H1 (cell line): ENCODE data around the gene CUEDC1. TPM values are rescaled to one million over a fixed set of nuclear protein-coding genes. Genes with fewer than 3 reads are reported as not detected.

Experiments used
- CTCF ChIA-PET: fragments of 300-600 bp; sonication (Branson Sonifier 250); formaldehyde crosslinking; loops from one replicate; lab custom pipeline; 2021; ENCODE audit not compliant: partially characterized antibody; lab: Charles Lee
- POLR2A ChIA-PET: fragments of 300-600 bp; sonication (Branson Sonifier 250); formaldehyde crosslinking; loops from one replicate; lab custom pipeline; 2021; ENCODE audit warnings: inconsistent platforms; ENCODE audit not compliant: partially characterized antibody; lab: Charles Lee
- DNase-seq, 2 experiments: peaks; one replicate each; pipeline versions ENCODE4 v3.0.0 to v3.0.0-alpha.2; 2010 to 2022; ENCODE audit warnings: low spot score in 2 of 2, low read depth in 1 of 2, mixed read lengths in 1 of 2
- FAIRE-seq: peaks from 2 replicates; lab custom pipeline; 2011; peaks lifted over from hg19 to GRCh38; lab: Jason Lieb, UNC
- H2AFZ ChIP-seq: 2 replicates; pipeline ENCODE4 v1.8.1; 2012; ENCODE audit warnings: low read length, inconsistent platforms
- H2AK5ac ChIP-seq: 2 replicates; pipeline ENCODE4 v1.6.1; 2013; ENCODE audit warnings: low read depth, low read length
- H2BK120ac ChIP-seq: replicated peaks from 2 replicates; pipeline ENCODE3; 2013; ENCODE audit warnings: low read depth, low read length, inconsistent platforms
- H2BK12ac ChIP-seq: 2 replicates; pipeline ENCODE4 v1.6.1; 2013; ENCODE audit warnings: low read depth, low read length
- H2BK15ac ChIP-seq: 2 replicates; pipeline ENCODE4 v1.6.1; 2013; ENCODE audit warnings: low read length
- H2BK20ac ChIP-seq: 2 replicates; pipeline ENCODE4 v1.6.1; 2013; ENCODE audit warnings: low read length
- H2BK5ac ChIP-seq: 2 replicates; pipeline ENCODE4 v1.6.1; 2013; ENCODE audit warnings: low read depth, low read length
- H3K14ac ChIP-seq: 2 replicates; pipeline ENCODE4 v1.6.1; 2013; ENCODE audit warnings: inconsistent platforms; ENCODE audit not compliant: insufficient read length
- H3K18ac ChIP-seq: 2 replicates; pipeline ENCODE4 v1.6.1; 2013; ENCODE audit warnings: low read length; ENCODE audit errors: extremely low read depth
- H3K23ac ChIP-seq: 2 replicates; pipeline ENCODE4 v1.6.1; 2013; ENCODE audit warnings: inconsistent platforms; ENCODE audit not compliant: insufficient read length
- H3K23me2 ChIP-seq: 2 replicates; pipeline ENCODE4 v1.6.1; 2013; ENCODE audit warnings: low read depth, low read length
- H3K27ac ChIP-seq: 2 replicates; pipeline ENCODE4 v1.6.1; 2011; ENCODE audit warnings: low read depth, low read length, inconsistent platforms
- H3K27me3 ChIP-seq, 4 experiments: replicated peaks in 1 of 4; 1 replicate in 1 of 4; 2 replicates in 3 of 4; pipeline versions ENCODE4 v1.6.1 to v1.8.1; 2011 to 2013; ENCODE audit warnings: low read length in 3 of 4, mild to moderate bottlenecking in 3 of 4, inconsistent platforms in 2 of 4, mixed read lengths in 2 of 4, moderate library complexity in 1 of 4; ENCODE audit not compliant: control insufficient read depth in 3 of 4, insufficient read depth in 3 of 4; ENCODE audit errors: extremely low read depth in 1 of 4
- H3K36me3 ChIP-seq, 4 experiments: 2 replicates each; pipeline versions ENCODE4 v1.6.1 to v1.8.1; 2011 to 2013; ENCODE audit warnings: mild to moderate bottlenecking in 4 of 4, low read length in 3 of 4, moderate library complexity in 2 of 4, control low read depth in 1 of 4, inconsistent platforms in 1 of 4; ENCODE audit not compliant: insufficient read depth in 4 of 4, control insufficient read depth in 2 of 4
- H3K4ac ChIP-seq: replicated peaks from 2 replicates; pipeline ENCODE3; 2013; ENCODE audit warnings: low read length, low read depth, mixed read lengths, inconsistent platforms; ENCODE audit not compliant: insufficient read length
- H3K4me1 ChIP-seq, 4 experiments: replicated peaks in 1 of 4; 1 replicate in 1 of 4; 2 replicates in 3 of 4; pipeline versions ENCODE4 v1.6.1 to v1.8.1; 2011 to 2013; ENCODE audit warnings: low read length in 3 of 4, inconsistent platforms in 2 of 4, mixed read lengths in 1 of 4; ENCODE audit not compliant: insufficient read depth in 4 of 4, control insufficient read depth in 3 of 4
- H3K4me2 ChIP-seq, 2 experiments: 2 replicates each; pipeline versions ENCODE4 v1.6.1 to v1.8.1; 2011 to 2013; ENCODE audit warnings: low read depth in 2 of 2, low read length in 2 of 2, control low read depth in 1 of 2, inconsistent platforms in 1 of 2, mild to moderate bottlenecking in 1 of 2; ENCODE audit not compliant: insufficient read depth in 1 of 2
- H3K4me3 ChIP-seq, 4 experiments: fragments of 200-600, 300-600 bp in 1 of 4; sonication (generic), shearing (Covaris generic), sonication (Bioruptor Twin) in 1 of 4; 2 replicates each; pipeline versions ENCODE4 v1.5.1 to v1.8.1; 2011 to 2016; ENCODE audit warnings: low read length in 4 of 4, low read depth in 3 of 4, control low read depth in 2 of 4, inconsistent platforms in 2 of 4, mild to moderate bottlenecking in 2 of 4, mixed read lengths in 1 of 4, moderate library complexity in 1 of 4; ENCODE audit not compliant: insufficient read depth in 2 of 4; ENCODE audit errors: extremely low read depth in 1 of 4
- H3K56ac ChIP-seq: replicated peaks from 2 replicates; pipeline ENCODE3; 2013; ENCODE audit warnings: low read depth, mild to moderate bottlenecking, mixed read lengths, low read length, inconsistent platforms; ENCODE audit not compliant: insufficient read length
- H3K79me1 ChIP-seq: 2 replicates; pipeline ENCODE4 v1.6.1; 2013; ENCODE audit warnings: low read depth, low read length, control low read depth
- H3K79me2 ChIP-seq, 2 experiments: 2 replicates each; pipeline versions ENCODE4 v1.6.1 to v1.8.1; 2012 to 2013; ENCODE audit warnings: low read length in 2 of 2, mild to moderate bottlenecking in 2 of 2, inconsistent platforms in 1 of 2; ENCODE audit not compliant: insufficient read depth in 2 of 2, control insufficient read depth in 1 of 2
- H3K9ac ChIP-seq, 4 experiments: replicated peaks in 1 of 4; 1 replicate in 1 of 4; 2 replicates in 3 of 4; pipeline versions ENCODE4 v1.6.1 to v1.8.1; 2011 to 2013; ENCODE audit warnings: low read depth in 3 of 4, low read length in 3 of 4, control low read depth in 2 of 4, mild to moderate bottlenecking in 2 of 4, moderate library complexity in 2 of 4, inconsistent platforms in 1 of 4; ENCODE audit errors: extremely low read depth in 1 of 4
- H3K9me3 ChIP-seq, 2 experiments: 2 replicates each; pipeline versions ENCODE4 v1.6.1 to v1.8.1; 2012 to 2013; ENCODE audit warnings: mild to moderate bottlenecking in 2 of 2, moderate library complexity in 2 of 2, control low read depth in 1 of 2, inconsistent platforms in 1 of 2, low read depth in 1 of 2, low read length in 1 of 2, mixed read lengths in 1 of 2; ENCODE audit not compliant: insufficient read depth in 2 of 2
- H4K20me1 ChIP-seq, 2 experiments: replicated peaks in 1 of 2; 2 replicates each; pipeline versions ENCODE3 to v1.8.1; 2011 to 2013; ENCODE audit warnings: inconsistent platforms in 2 of 2, low read length in 2 of 2, mild to moderate bottlenecking in 1 of 2; ENCODE audit not compliant: insufficient read depth in 2 of 2, control insufficient read depth in 1 of 2
- H4K5ac ChIP-seq: 2 replicates; pipeline ENCODE4 v1.6.1; 2013; ENCODE audit warnings: low read length, low read depth, mixed read lengths, inconsistent platforms; ENCODE audit not compliant: insufficient read length
- H4K8ac ChIP-seq: 2 replicates; pipeline ENCODE4 v1.8.0; 2013; ENCODE audit warnings: mild to moderate bottlenecking, moderate library complexity, low read length, inconsistent platforms; ENCODE audit not compliant: insufficient read depth; ENCODE audit errors: extremely low read depth
- H4K91ac ChIP-seq: replicated peaks from 2 replicates; pipeline ENCODE3; 2013; ENCODE audit warnings: low read length, mixed read lengths, inconsistent platforms; ENCODE audit not compliant: insufficient read length
- FOSL1 ChIP-seq: IDR thresholded peaks from 2 replicates; pipeline ENCODE4 v1.6.1; 2011; ENCODE audit warnings: mild to moderate bottlenecking, low read depth, low read length, moderate library complexity; ENCODE audit not compliant: insufficient read depth
- POU5F1 ChIP-seq: IDR thresholded peaks from 2 replicates; pipeline ENCODE4 v1.6.1; 2011; ENCODE audit warnings: low read depth, mild to moderate bottlenecking, low read length, moderate library complexity
- RBBP5 ChIP-seq: IDR thresholded peaks from 2 replicates; pipeline ENCODE4 v1.7.1; 2012; ENCODE audit warnings: low read depth, mild to moderate bottlenecking, inconsistent platforms, low read length, moderate library complexity, borderline replicate concordance
- SP2 ChIP-seq: IDR thresholded peaks from 2 replicates; pipeline ENCODE4 v1.6.1; 2012; ENCODE audit warnings: mild to moderate bottlenecking, low read length, inconsistent platforms
- WGBS, 2 experiments: shearing (Covaris generic) in 1 of 2; methylation state at CpG; one replicate each; pipeline versions ENCODE4 v1.1.6 to v1.1.7; 2013 to 2015; ENCODE audit warnings: low lambda C conversion rate in 2 of 2, mixed read lengths in 2 of 2, inconsistent platforms in 1 of 2, low coverage in 1 of 2, missing lambda C conversion rate in 1 of 2; ENCODE audit not compliant: insufficient replicate concordance in 2 of 2, insufficient coverage in 1 of 2, insufficient read length in 1 of 2; ENCODE audit errors: extremely low coverage in 1 of 2, missing lambda C conversion rate in 1 of 2; 5-methylcytosine and 5-hydroxymethylcytosine counted together
- polyA plus RNA-seq, 7 experiments: library from polyadenylated mRNA; depleted of rRNA in 3 of 7; stranded (reverse) in 5 of 7; unstranded in 2 of 7; fragments of >200 nt in 5 of 7; fragments of 200-250 nt in 2 of 7; gene quantifications; 1 replicate in 5 of 7; 2 replicates in 1 of 7; 4 replicates in 1 of 7; pipeline versions ENCODE4 v1.2.1 to v1.2.3, GENCODE V29; 2011 to 2013; ENCODE audit warnings: missing spikeins in 2 of 7, mixed read lengths in 2 of 7
- total RNA-seq: library from RNA; stranded (reverse); fragmentation: NEBNext Ultra II Directional; extraction: Animal tissue kit (Norgen Biotek cat#: 25700); gene quantifications from 2 replicates; pipeline ENCODE4 v1.2.1, GENCODE V29; 2021
- TF ChIP-seq, protein P1 (sequence below): IDR thresholded peaks from 2 replicates; pipeline ENCODE4 v1.6.1; 2012; ENCODE audit warnings: inconsistent platforms

The CUEDC1 gene
- total and polyA plus RNA-seq, 2 of the 8 experiments (the other 6 are each of a cell fraction or from before 2014, with no cell fraction given) = 4.0 to 10.7 TPM

DNA sequence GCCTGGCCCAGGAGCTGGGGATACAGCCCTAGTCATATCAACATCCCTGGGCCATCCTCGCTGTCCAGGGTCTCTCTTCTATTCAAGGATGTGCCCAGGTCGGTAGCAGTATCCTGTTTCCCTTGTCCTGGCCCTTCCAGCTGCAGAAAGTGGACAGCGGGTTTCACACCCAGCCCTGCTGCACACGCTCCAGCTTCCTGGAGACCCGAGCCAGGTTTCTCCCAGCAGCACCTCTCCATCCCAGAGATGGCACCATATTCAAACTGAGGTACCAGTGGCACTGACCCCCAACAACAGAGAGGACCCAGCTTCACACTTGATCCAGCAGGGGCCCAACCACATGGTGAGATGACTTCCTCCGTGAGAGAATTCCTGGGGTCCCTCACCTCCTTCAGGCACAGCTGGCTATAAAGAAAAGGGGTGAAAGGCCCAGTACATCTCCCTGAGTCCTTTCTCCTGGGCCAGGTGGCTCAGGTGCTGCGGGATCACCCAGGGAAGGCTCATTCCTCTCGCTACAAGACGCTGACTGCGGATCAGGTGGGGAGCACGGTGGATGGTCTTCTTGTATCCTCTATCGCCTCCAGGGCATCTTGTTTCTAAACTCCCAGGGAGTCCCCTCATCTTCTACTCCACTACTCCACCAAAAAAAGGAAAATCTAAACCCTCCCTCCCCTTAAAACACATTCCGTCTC is 1.4 kb downstream of the CUEDC1 start:
- DNase-seq = no peak
- H3K23me2 ChIP-seq = peaks cover 8% of the 10 kb centered on the region; the same call in 1 of the 2 replicates
- H3K4me3 ChIP-seq = peak overlapping the region; percentile 32 to 86 (median 44); a peak in 6 of 8 replicates
- H3K14ac ChIP-seq = no peak overlapping the region
- H3K27ac ChIP-seq = no peak overlapping the region
- peak overlapping the region; percentile 82 for H2AK5ac ChIP-seq
- peak overlapping the region; percentile 69 to 80 for H3K4me2 ChIP-seq
- WGBS, 2 experiments = 51% methylated on average over 13 of the region's 13 CpGs; no CpG with 5 or more reads in 1 of the 2 experiments
- CTCF ChIA-PET = interaction anchor here (0.8 to 13.5 kb wide), 23 partner anchors 10 to 95 kb away, joined by 3 to 162 read pairs (median 9); no protein-coding TSS in a partner anchor
- H2BK120ac ChIP-seq = peak overlapping the region; percentile 31
- no peak overlapping the region for H3K23ac ChIP-seq
- peak overlapping the region; percentile 25 for H3K4ac ChIP-seq
- no peak overlapping the region for H4K5ac ChIP-seq
- H3K79me2 ChIP-seq = no peaks in the 10 kb centered on the region
- H3K36me3 ChIP-seq = no peaks in the 10 kb centered on the region
- peak overlapping the region; percentile 98; the same call in 1 of the 2 replicates for H2BK15ac ChIP-seq
- peak overlapping the region; percentile 90; the same call in 1 of the 2 replicates for H2BK12ac ChIP-seq
- no peak overlapping the region for H3K9ac ChIP-seq
- H3K18ac ChIP-seq = peak overlapping the region; percentile 68
- POLR2A ChIA-PET = interaction anchor here (0.8 to 3.6 kb wide), 16 partner anchors 12 to 92 kb away, joined by 3 to 18 read pairs (median 6); partner anchors contain the start of gene SRSF1
- no peak overlapping the region for H4K8ac ChIP-seq
- 0 out of 2 replicates have a peak overlapping the region, but pooled peaks have one; percentile 23 for H2BK20ac ChIP-seq
- TF ChIP-seq FOSL1 (no peak), POU5F1 (no peak), SP2 (no peak), RBBP5 (no peak)
- TF ChIP-seq, protein P1, sequence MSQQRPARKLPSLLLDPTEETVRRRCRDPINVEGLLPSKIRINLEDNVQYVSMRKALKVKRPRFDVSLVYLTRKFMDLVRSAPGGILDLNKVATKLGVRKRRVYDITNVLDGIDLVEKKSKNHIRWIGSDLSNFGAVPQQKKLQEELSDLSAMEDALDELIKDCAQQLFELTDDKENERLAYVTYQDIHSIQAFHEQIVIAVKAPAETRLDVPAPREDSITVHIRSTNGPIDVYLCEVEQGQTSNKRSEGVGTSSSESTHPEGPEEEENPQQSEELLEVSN = 0 out of 2 replicates have a peak, but pooled peaks have one; percentile 6
- H3K56ac ChIP-seq = no peak overlapping the region
- H2BK5ac ChIP-seq = peak overlapping the region; percentile 78; the same call in 1 of the 2 replicates
- H4K91ac ChIP-seq = peak overlapping the region; percentile 66
- H3K9me3 ChIP-seq = no peaks in the 10 kb centered on the region
- H3K4me1 ChIP-seq = peaks cover 12 to 23% (median 14%) of the 10 kb centered on the region in 4 experiments
- H4K20me1 ChIP-seq = no peaks in the 10 kb centered on the region
- H3K27me3 ChIP-seq = peaks cover 0 to 30% (median 20%) of the 10 kb centered on the region in 4 experiments; a peak in 6 of 7 replicates
- FAIRE-seq = no peak
- H2AFZ ChIP-seq = no peak overlapping the region
- no peaks in the 10 kb centered on the region for H3K79me1 ChIP-seq
